PC-3 (cell line): ENCODE data around the gene CNDP1.

ENCODE experiments used
- CTCF ChIP-seq: fragments of 300-600 bp; sonication (generic); conservative IDR thresholded peaks from 2 replicates; pipeline ENCODE4 v1.5.1; 2017; ENCODE audit warnings: antibody characterized with exemption, low read depth, mild to moderate bottlenecking, low read length
- EZH2phosphoT487 ChIP-seq: fragments of 300-600 bp; sonication (generic); IDR thresholded peaks from 2 replicates; pipeline ENCODE4 v1.6.1; 2018; ENCODE audit warnings: mild to moderate bottlenecking, antibody characterized with exemption, low read length, borderline replicate concordance

- no peak for TF ChIP-seq EZH2phosphoT487
- TF ChIP-seq CTCF: no peak
Measured at GRCh38 chr18:74541703-74542555, 7.6 kb downstream of the CNDP1 start.
